GM21447 (cell line): ENCODE data around the gene OR5P2.
A peak's percentile ranks its signal among the peaks of the same experiment; 100 is the strongest.
"Not testable (repeated sequence)": the region's sequence is repeated elsewhere in the genome, so short reads cannot be mapped to it uniquely, and the experiment has no call there.

Experiments
- ATAC-seq: cut with Tn5 transposase; IDR thresholded peaks from one replicate; pipeline ENCODE4 v1.9.1; 2021; ENCODE audit not compliant: unreplicated experiment

The OR5P2 gene, protein sequence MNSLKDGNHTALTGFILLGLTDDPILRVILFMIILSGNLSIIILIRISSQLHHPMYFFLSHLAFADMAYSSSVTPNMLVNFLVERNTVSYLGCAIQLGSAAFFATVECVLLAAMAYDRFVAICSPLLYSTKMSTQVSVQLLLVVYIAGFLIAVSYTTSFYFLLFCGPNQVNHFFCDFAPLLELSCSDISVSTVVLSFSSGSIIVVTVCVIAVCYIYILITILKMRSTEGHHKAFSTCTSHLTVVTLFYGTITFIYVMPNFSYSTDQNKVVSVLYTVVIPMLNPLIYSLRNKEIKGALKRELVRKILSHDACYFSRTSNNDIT

GRCh38 chr11:7796842-7797241, at the start of gene OR5P2:
TSS of gene OR5P2 (minus strand) at chr11:7796942. CDS start at chr11:7796942, 0 bp downstream.
- no peak for ATAC-seq

GRCh38 chr11:7846003-7846402, 49.3 kb upstream of the OR5P2 start:
- no peak for ATAC-seq

GRCh38 chr11:7844986-7845385, 48.2 kb upstream of the OR5P2 start:
- ATAC-seq = no peak

DNA sequence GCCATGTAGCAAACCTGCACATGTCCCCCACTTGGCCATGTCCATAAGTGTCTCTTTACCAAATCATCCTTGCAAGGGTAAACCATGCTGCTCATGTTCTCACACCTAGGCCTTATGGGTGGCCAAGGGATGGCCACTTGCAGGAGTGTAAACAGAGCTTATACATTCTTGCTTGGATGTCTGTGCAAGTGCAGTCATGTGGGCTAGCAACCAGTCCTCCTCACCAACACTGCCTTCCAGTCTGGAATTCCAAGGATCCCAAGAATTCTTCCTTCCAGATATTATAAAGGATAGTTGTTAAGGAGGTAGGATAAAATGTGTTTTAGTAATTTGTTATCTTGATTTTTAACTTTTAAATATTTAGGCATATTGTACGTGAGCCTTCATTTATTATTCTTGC, 47.8 kb upstream of the OR5P2 start:
- ATAC-seq = no peak

DNA sequence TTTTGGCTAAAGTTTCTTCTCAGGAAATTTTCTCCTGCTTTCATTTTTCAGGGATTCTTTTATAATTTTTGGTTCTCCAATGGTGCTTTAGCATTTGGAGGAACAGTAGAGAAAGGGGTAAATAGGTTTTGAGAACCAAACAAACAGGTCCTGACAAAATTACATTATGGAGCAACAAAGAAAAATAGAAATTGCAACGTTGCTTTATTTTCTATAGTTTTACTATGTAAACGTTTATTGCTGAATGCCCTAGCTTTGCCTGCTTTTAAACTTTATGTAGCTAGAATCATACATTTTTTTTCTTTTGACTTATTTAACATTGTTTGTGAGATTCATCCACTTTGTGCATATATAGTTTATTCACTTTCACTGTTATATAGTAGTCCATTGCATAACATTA, 43.8 kb upstream of the OR5P2 start:
- no peak for ATAC-seq

- ATAC-seq = no peak
These were observed 36.8 kb upstream of the OR5P2 start for GRCh38 chr11:7833527-7833926.

DNA sequence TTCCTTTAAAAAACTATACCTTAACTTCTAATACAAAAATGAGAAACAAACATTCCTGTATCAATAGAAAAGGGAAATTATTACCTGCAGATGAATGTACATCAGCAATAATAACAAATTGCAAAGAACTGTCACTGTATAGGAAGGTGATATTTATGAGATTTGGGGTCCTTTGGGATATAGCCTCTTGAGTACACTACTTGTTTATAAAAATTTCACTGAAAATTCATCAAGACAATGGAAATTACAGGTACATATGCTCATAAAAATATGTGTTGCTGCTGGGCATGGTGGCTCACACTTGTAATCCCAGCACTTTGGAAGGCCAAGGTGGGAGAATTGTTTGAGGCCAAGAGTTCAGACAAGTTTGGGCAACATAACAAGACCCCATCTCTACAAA, 34.0 kb upstream of the OR5P2 start, which contains the start of gene OR5P3:
Gene OR5P3, minus strand, starts transcription at position 101 of the 400 bp plus-strand sequence.
- ATAC-seq = no peak

DNA sequence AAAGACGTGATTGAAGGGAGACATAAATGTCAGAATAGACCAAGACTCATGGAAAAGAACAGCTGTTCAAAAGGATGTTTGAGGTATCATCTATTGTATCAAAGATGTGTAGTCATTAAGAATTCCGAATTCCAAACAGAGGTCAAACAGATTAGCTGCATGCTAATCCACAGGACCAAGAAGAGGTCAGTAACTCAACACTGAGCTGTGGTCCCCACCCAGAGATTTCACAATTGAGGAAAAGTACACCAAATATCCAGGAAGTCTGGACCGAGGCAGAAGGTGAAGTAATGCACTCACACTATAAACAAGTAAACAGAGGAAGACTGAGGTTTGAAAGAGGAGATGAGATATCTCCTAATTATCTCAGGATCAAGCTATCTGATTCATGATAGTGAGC, 29.6 kb upstream of the OR5P2 start:
- no peak for ATAC-seq

- ATAC-seq = not testable (repeated sequence)
These were observed 23.7 kb upstream of the OR5P2 start for GRCh38 chr11:7820417-7820816.

DNA sequence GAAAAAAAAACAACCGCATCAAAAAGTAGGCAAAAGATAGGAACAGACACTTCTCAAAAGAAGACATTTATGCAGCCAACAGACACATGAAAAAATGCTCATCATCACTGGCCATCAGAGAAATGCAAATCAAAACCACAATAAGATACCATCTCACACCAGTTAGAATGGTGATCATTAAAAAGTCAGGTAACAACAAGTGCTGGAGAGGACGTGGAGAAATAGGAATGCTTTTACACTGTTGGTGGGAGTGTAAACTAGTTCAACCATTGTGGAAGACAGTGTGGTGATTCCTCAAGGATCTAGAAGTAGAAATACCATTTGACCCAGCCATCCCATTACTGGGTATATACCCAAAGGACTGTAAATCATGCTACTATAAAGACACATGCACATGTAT, 18.2 kb upstream of the OR5P2 start:
- ATAC-seq = not testable (repeated sequence)

- ATAC-seq = not testable (repeated sequence)
These were observed 13.6 kb upstream of the OR5P2 start for GRCh38 chr11:7810301-7810700.

DNA sequence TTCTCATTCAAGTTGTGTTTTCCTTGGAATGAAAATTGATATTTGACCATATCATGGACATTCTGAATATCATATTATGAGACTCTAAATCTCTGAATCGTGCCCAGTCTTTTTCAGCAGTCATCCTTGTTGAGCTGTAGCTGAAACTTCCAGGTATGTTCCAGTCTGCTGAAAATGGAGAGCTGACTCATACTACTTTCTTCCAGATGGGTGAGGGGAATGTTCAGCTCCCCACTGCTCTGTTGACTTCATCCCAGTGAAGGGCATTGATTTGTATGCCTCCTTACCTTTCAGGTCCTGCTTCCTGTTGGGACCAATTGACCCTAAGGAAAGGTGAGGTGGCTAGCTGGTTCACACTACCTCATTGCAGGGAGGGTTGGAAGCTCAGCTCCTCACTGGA, 3.5 kb downstream of the OR5P2 start:
- no peak for ATAC-seq

DNA sequence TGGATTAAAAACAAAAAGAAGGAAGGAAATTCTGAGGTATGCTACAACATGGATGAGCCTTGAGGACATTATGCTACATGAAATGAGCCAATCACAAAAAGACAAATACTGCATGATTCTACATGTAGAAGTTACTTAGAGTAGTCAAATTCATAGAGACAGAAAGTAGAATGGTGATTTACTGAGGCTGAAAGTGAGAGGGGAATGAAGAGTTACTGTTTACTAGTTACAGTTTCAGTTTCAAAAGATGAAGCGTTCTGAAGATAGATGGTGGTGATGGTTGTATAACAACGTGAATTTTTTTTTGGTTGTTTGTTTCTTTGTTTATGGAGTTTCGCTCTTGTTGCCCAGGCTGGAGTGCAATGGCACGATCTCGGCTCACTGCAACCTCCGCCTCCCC, 9.5 kb downstream of the OR5P2 start:
- peak; percentile 100 for ATAC-seq

GRCh38 chr11:7775689-7776088, 21.1 kb downstream of the OR5P2 start:
- no peak for ATAC-seq

DNA sequence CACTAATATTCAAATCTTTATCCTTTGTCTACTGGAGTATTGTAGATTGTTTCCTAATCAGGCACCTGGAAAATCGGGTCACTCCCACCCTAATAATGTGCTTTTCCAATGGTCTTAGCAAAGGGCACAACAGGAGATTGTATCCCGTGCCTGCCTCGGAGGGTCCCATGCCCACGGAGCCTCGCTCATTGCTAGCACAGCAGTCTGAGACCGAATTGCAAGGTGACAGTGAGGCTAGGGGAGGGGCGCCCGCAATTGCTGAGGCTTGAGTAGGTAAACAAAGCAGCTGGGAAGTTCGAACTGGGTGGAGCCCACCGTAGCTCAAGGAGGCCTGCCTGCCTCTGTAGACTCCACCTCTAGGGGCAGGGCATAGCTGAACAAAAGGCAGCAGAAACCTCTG, 32.4 kb downstream of the OR5P2 start:
- not testable (repeated sequence) for ATAC-seq

- peak; percentile 81 for ATAC-seq
These were observed 37.7 kb downstream of the OR5P2 start for GRCh38 chr11:7759010-7759409.

GRCh38 chr11:7749456-7749855, 47.3 kb downstream of the OR5P2 start:
- ATAC-seq = no peak
